ENCODE data around the gene GPN3. TPM values are rescaled to one million over a fixed set of nuclear protein-coding genes. Genes with fewer than 3 reads are reported as not detected.
"Not testable (repeated sequence)": the region's sequence is repeated elsewhere in the genome, so short reads cannot be mapped to it uniquely, and the experiment has no call there.

The GPN3 gene
- total and polyA plus RNA-seq, 10 donors = 11.6 to 29.9 (median 19.3) TPM

DNA sequence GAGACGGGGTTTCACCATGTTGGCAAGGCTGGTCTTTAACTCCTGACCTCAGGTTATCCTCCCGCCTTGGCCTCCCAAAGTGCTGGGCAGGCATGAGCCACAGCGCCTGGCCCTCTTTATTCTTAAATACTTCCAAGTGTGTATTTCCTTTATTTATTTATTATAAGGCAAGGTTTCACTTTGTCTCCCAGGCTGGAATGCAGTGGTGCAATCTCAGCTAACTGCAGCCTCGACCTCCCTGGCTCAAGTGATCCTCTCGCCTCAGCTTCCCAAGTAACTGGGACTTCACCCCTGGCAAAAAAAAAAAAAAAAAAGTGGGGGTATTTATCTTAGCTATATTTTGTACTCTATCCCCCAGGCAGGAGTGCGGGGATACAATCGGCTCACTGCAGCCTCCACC is 7.4 kb upstream of the GPN3 start:
- intact Hi-C loops (cut with DNase I; ENCODE audit: low total_unique reads) = no loop called here
- Histone ChIP-seq H3K4me1 (peaks cover 0 to under 1% (median 0%) of the 10 kb centered on the region in 6 donors), H3K27me3 (replicated peaks in 1 of 7) (no peaks in the 10 kb centered on the region), H3K4me3 (no peak overlapping the region), H3K9me3 (no peaks in the 10 kb centered on the region), H3K27ac (no peak overlapping the region), H3K36me3 (peaks cover 0 to 21% (median 2%) of the 10 kb centered on the region in 6 donors)
- no peak for DNase-seq
- 91 to 95% (median 93%) methylated on average over 7 of the region's 7 CpGs for WGBS, 5 donors
- TF ChIP-seq POLR2AphosphoS5 (IDR thresholded peaks at IDR 0.05) (no peak), POLR2A (IDR thresholded peaks at IDR 0.05) (no peak)
- TF ChIP-seq, protein P1, sequence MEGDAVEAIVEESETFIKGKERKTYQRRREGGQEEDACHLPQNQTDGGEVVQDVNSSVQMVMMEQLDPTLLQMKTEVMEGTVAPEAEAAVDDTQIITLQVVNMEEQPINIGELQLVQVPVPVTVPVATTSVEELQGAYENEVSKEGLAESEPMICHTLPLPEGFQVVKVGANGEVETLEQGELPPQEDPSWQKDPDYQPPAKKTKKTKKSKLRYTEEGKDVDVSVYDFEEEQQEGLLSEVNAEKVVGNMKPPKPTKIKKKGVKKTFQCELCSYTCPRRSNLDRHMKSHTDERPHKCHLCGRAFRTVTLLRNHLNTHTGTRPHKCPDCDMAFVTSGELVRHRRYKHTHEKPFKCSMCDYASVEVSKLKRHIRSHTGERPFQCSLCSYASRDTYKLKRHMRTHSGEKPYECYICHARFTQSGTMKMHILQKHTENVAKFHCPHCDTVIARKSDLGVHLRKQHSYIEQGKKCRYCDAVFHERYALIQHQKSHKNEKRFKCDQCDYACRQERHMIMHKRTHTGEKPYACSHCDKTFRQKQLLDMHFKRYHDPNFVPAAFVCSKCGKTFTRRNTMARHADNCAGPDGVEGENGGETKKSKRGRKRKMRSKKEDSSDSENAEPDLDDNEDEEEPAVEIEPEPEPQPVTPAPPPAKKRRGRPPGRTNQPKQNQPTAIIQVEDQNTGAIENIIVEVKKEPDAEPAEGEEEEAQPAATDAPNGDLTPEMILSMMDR (IDR thresholded peaks at IDR 0.05 in 8 of 11, conservative IDR thresholded peaks at IDR 0.05 in 3 of 11) = no peak

DNA sequence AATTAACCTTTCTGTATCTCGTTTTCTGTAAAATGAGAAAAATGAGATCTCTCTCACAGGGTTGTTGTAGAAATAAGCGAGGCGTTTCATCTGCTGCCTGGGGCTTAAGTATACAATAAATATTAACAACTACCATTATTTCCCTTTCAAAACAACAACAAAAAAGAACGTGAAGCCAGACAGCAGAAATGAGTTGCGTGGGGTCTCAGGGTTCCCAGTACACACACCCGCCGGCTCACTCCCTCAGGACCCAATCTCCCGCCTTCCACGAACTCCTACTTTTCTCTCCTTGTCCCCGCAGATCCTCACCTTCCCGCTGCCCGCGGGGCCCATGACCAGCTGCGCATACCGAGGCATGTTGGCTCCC is 227 bp downstream of the GPN3 start:
- Histone ChIP-seq H3K9me3 (no peaks in the 10 kb centered on the region), H3K27me3 (replicated peaks in 1 of 7) (no peaks in the 10 kb centered on the region), H3K4me3 (peak overlapping the region; percentile 78 to 97 (median 94)), H3K27ac (peak overlapping the region; percentile 50 to 97 (median 93)), H3K4me1 (peaks cover 19 to 42% (median 31%) of the 10 kb centered on the region in 6 donors), H3K36me3 (peaks cover 0 to 27% (median 14%) of the 10 kb centered on the region in 6 donors)
- WGBS, 5 donors = 0 to 1% (median 0%) methylated on average over 15 of the region's 15 CpGs
- TF ChIP-seq, protein P1 (IDR thresholded peaks at IDR 0.05 in 8 of 11, conservative IDR thresholded peaks at IDR 0.05 in 3 of 11) = no peak
- no peak for TF ChIP-seq POLR2A (IDR thresholded peaks at IDR 0.05)
- TF ChIP-seq POLR2AphosphoS5 (IDR thresholded peaks at IDR 0.05) = no peak
- no peak for DNase-seq
- intact Hi-C loops (cut with DNase I; ENCODE audit: low total_unique reads) = no loop called here

DNA sequence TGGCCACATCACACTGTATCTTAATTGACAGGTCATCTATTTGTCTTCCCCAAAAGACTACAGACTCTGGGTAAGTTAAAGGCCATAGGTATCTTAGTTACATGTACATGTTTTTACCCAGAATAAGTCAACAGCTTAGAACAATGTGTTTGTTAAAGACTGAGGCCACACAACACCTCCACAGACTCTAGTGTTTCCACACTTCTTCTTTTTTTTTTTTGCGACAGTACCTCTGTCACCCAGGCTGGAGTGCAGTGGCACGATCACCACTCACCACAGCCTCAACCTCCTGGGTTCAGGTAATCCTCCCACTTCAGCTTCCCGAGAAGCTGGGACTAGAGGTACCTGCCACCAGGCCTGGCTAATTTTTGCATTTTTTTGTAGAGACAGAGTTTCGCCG is 1.3 kb downstream of the GPN3 start:
- DNase-seq = no peak
- Histone ChIP-seq H3K4me3 (peak overlapping the region in 4 of 8 donors; percentile 78 to 93 (median 88)), H3K36me3 (peaks cover 0 to 38% (median 19%) of the 10 kb centered on the region in 6 donors), H3K27ac (peak overlapping the region in 2 of 8 donors; percentile 91 to 96), H3K4me1 (peaks cover 19 to 46% (median 32%) of the 10 kb centered on the region in 6 donors), H3K27me3 (replicated peaks in 1 of 7) (no peaks in the 10 kb centered on the region), H3K9me3 (no peaks in the 10 kb centered on the region)
- TF ChIP-seq POLR2AphosphoS5 (IDR thresholded peaks at IDR 0.05) (no peak), POLR2A (IDR thresholded peaks at IDR 0.05) (no peak)
- TF ChIP-seq, protein P1 (IDR thresholded peaks at IDR 0.05 in 8 of 11, conservative IDR thresholded peaks at IDR 0.05 in 3 of 11) = no peak
- 65 to 77% (median 68%) methylated on average over 5 of the region's 5 CpGs for WGBS, 5 donors
- intact Hi-C loops (cut with DNase I; ENCODE audit: low total_unique reads) = no loop called here

DNA sequence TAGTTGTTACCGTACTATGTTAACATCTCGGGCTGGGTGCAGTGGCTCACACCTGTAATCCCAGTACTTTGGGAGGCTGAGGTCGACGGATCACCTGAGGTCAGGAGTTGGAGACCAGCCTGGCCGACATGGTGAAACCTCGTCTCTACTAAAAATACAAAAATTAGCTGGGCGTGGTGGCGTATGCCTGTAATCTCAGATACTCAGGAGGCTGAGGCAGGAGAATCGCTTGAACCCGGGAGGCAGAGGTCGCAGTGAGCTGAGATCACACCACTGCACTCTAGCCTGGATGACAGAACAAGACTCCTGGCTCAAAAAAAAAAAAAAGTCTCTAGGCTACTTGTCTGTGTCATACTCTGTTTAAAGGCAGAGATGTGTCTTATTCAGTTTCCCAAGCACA is 2.3 kb downstream of the GPN3 start:
- DNase-seq; H3K9me3 ChIP-seq; H3K27me3 ChIP-seq (replicated peaks in 1 of 7); H3K4me3 ChIP-seq; intact Hi-C loops (cut with DNase I; ENCODE audit: low total_unique reads); H3K27ac ChIP-seq: not testable (repeated sequence)
- peaks cover 0 to 48% (median 21%) of the 10 kb centered on the region in 6 donors for H3K36me3 ChIP-seq
- 89 to 96% (median 95%) methylated on average over 11 of the region's 11 CpGs for WGBS, 5 donors
- peaks cover 19 to 50% (median 33%) of the 10 kb centered on the region in 6 donors for H3K4me1 ChIP-seq

DNA sequence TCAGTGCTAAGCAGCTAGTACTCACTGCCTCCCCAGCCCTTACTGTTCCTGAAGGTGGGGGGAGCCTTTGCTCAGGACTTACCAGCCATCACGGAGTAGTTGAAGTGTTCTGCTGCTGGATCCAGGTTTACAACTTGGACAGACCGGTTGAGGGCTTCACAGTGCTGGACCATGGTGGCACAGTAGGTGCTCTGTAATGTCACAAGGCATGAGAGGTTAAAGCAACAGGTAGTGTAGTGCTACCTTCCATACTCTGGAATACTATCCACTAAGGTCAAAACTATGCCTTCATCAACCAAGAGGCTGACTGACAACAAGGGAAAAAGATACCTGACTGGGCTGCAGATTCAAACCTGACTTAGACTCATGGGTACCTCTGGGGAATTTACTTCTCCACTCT is 3.0 kb downstream of the GPN3 start:
- 91 to 100% (median 93%) methylated on average over 1 to 2 of the region's 2 CpGs for WGBS, 5 donors
- Histone ChIP-seq H3K4me3 (no peak overlapping the region), H3K4me1 (peaks cover 19 to 46% (median 33%) of the 10 kb centered on the region in 6 donors), H3K9me3 (no peaks in the 10 kb centered on the region), H3K36me3 (peaks cover 0 to 55% (median 23%) of the 10 kb centered on the region in 6 donors), H3K27ac (no peak overlapping the region), H3K27me3 (replicated peaks in 1 of 7) (no peaks in the 10 kb centered on the region)
- no peak for DNase-seq
- TF ChIP-seq, protein P1 (IDR thresholded peaks at IDR 0.05 in 8 of 11, conservative IDR thresholded peaks at IDR 0.05 in 3 of 11) = no peak
- TF ChIP-seq POLR2A (IDR thresholded peaks at IDR 0.05) (no peak), POLR2AphosphoS5 (IDR thresholded peaks at IDR 0.05) (no peak)
- intact Hi-C loops (cut with DNase I; ENCODE audit: low total_unique reads) = no loop called here

DNA sequence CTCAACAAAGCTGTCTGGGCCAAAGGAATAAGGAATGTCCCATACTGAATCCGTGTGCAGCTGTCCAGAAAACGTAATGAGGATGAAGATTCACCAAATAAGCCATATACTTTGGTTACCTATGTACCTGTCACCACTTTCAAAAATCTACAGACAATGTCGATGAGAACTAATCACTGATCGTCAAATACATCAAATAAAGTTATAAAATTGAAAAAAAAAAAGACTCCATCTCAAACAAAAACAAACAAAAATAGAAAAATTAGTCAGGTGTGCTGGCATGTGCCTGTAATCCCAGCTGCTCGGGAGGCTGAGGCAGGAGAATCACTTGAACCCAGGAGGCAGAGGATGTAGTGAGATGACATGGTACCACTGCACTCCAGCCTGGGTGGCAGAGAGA is 6.9 kb downstream of the GPN3 start:
- H3K36me3 ChIP-seq = peaks cover 0 to 79% (median 36%) of the 10 kb centered on the region in 6 donors
- intact Hi-C loops (cut with DNase I; ENCODE audit: low total_unique reads); H3K27me3 ChIP-seq (replicated peaks in 1 of 7); DNase-seq; H3K9me3 ChIP-seq; H3K4me3 ChIP-seq; H3K27ac ChIP-seq: not testable (repeated sequence)
- 91 to 94% (median 93%) methylated on average over 5 of the region's 5 CpGs for WGBS, 5 donors
- H3K4me1 ChIP-seq = peaks cover 0 to 39% (median 24%) of the 10 kb centered on the region in 6 donors

All from spleen (tissue), 11 donors.